DND-41 (cell line): ENCODE data around the gene ERC1.
"Not testable (repeated sequence)": the region's sequence is repeated elsewhere in the genome, so short reads cannot be mapped to it uniquely, and the experiment has no call there.

Source experiments
- ATAC-seq: fragments of 200-7000 bp; cut with Tn5 transposase; 3 replicates; pipeline ENCODE4 v1.9.1; 2021; ENCODE audit warnings: low read depth; ENCODE audit not compliant: insufficient read depth
- DNase-seq: peaks from one replicate; pipeline ENCODE4 v3.0.0-alpha.2; 2020
- H2AFZ ChIP-seq: 2 replicates; pipeline ENCODE4 v1.6.0; 2012; ENCODE audit warnings: low read depth, low read length
- H3K27ac ChIP-seq: 2 replicates; pipeline ENCODE4 v1.5.1; 2012; ENCODE audit warnings: low read length, inconsistent platforms
- H3K27me3 ChIP-seq: fragments of 200-600 bp; sonication (generic); 2 replicates; pipeline ENCODE4 v1.6.0; 2012; ENCODE audit warnings: low read length, mild to moderate bottlenecking, inconsistent platforms; ENCODE audit not compliant: insufficient read depth, poor library complexity
- H3K36me3 ChIP-seq: 2 replicates; pipeline ENCODE4 v1.5.1; 2012; ENCODE audit warnings: low read length, inconsistent platforms; ENCODE audit not compliant: insufficient read depth
- H3K4me1 ChIP-seq: 2 replicates; pipeline ENCODE4 v1.5.1; 2012; ENCODE audit warnings: mild to moderate bottlenecking, low read length; ENCODE audit not compliant: insufficient read depth
- H3K4me2 ChIP-seq: 2 replicates; pipeline ENCODE4 v1.6.0; 2012; ENCODE audit warnings: mild to moderate bottlenecking, moderate library complexity, low read length, inconsistent platforms; ENCODE audit not compliant: insufficient read depth
- H3K4me3 ChIP-seq, 2 experiments: fragments of 200-600 bp in 1 of 2; shearing (Covaris generic) in 1 of 2; 2 replicates each; pipeline ENCODE4 v1.5.1; 2012 to 2016; ENCODE audit warnings: inconsistent platforms in 2 of 2, low read length in 2 of 2, mild to moderate bottlenecking in 2 of 2, low read depth in 1 of 2, moderate library complexity in 1 of 2
- H3K79me2 ChIP-seq: 2 replicates; pipeline ENCODE4 v1.6.0; 2012; ENCODE audit warnings: low read length, inconsistent platforms; ENCODE audit not compliant: insufficient read depth
- H3K9ac ChIP-seq: 2 replicates; pipeline ENCODE4 v1.6.0; 2012; ENCODE audit warnings: low read depth, mild to moderate bottlenecking, inconsistent platforms, low read length, moderate library complexity
- H3K9me3 ChIP-seq: 2 replicates; pipeline ENCODE4 v1.5.1; 2012; ENCODE audit warnings: low read length, moderate library complexity, mild to moderate bottlenecking, inconsistent platforms; ENCODE audit not compliant: insufficient read depth, severe bottlenecking
- H4K20me1 ChIP-seq: 2 replicates; pipeline ENCODE4 v1.6.0; 2012; ENCODE audit warnings: low read length; ENCODE audit not compliant: insufficient read depth
- CTCF ChIP-seq: IDR thresholded peaks from 2 replicates; pipeline ENCODE4 v1.5.1; 2012; ENCODE audit warnings: borderline replicate concordance, low read length, moderate library complexity, mild to moderate bottlenecking; ENCODE audit not compliant: poor library complexity, severe bottlenecking; ENCODE audit errors: extremely low read depth
- EZH2 ChIP-seq: IDR thresholded peaks from 3 replicates; pipeline ENCODE4 v1.6.1; 2012; ENCODE audit warnings: borderline replicate concordance, low read depth, mild to moderate bottlenecking, moderate library complexity, low read length, inconsistent platforms; ENCODE audit not compliant: severe bottlenecking

ERC1 gene

GRCh38 chr12:1314523-1314922, 323.5 kb downstream of the ERC1 start:
- Histone ChIP-seq H3K36me3 (0 out of 2 replicates have a peak, but pooled peaks cover 5% of the 10 kb centered on the region), H4K20me1 (no peaks in the 10 kb centered on the region), H3K9ac (no peak overlapping the region), H3K27me3 (no peaks in the 10 kb centered on the region), H3K4me1 (no peaks in the 10 kb centered on the region), H3K27ac (no peak overlapping the region), H2AFZ (no peak overlapping the region), H3K79me2 (no peaks in the 10 kb centered on the region), H3K4me2 (no peak overlapping the region), H3K9me3 (peaks cover 5% of the 10 kb centered on the region), H3K4me3 (no peak overlapping the region)
- DNase-seq (no peak), ATAC-seq (no peak)
- TF ChIP-seq EZH2 (no peak), CTCF (no peak)

GRCh38 chr12:1316991-1317390, 326.0 kb downstream of the ERC1 start:
- not testable (repeated sequence) for H3K27ac ChIP-seq, H3K4me1 ChIP-seq, H3K4me3 ChIP-seq, H3K27me3 ChIP-seq, H3K4me2 ChIP-seq, ATAC-seq, H4K20me1 ChIP-seq, H3K79me2 ChIP-seq, H3K9me3 ChIP-seq, DNase-seq, H2AFZ ChIP-seq, H3K9ac ChIP-seq, H3K36me3 ChIP-seq

- H3K79me2 ChIP-seq, result no peaks in the 10 kb centered on the region
- H3K9me3 ChIP-seq, result peaks cover 5% of the 10 kb centered on the region
- H3K4me3 ChIP-seq, result no peak overlapping the region
- H3K4me1 ChIP-seq, result no peaks in the 10 kb centered on the region
- ATAC-seq (no peak), DNase-seq (no peak)
- H3K27ac ChIP-seq, result no peak overlapping the region
- no peaks in the 10 kb centered on the region for H4K20me1 ChIP-seq
- no peaks in the 10 kb centered on the region for H3K36me3 ChIP-seq
- TF ChIP-seq CTCF, result no peak
- no peak for TF ChIP-seq EZH2
- H3K4me2 ChIP-seq, result no peak overlapping the region
- no peak overlapping the region for H3K9ac ChIP-seq
- H3K27me3 ChIP-seq, result no peaks in the 10 kb centered on the region
- H2AFZ ChIP-seq, result no peak overlapping the region
These were observed 327.5 kb downstream of the ERC1 start for GRCh38 chr12:1318327-1319031.

GRCh38 chr12:1319212-1319611, 328.2 kb downstream of the ERC1 start:
- no peak overlapping the region for H3K9ac ChIP-seq
- H3K4me3 ChIP-seq, result no peak overlapping the region
- H3K36me3 ChIP-seq, result no peaks in the 10 kb centered on the region
- H3K9me3 ChIP-seq, result peaks cover 3% of the 10 kb centered on the region
- H3K27me3 ChIP-seq, result no peaks in the 10 kb centered on the region
- no peak overlapping the region for H3K4me2 ChIP-seq
- H2AFZ ChIP-seq, result no peak overlapping the region
- ATAC-seq (no peak), DNase-seq (no peak)
- H4K20me1 ChIP-seq, result no peaks in the 10 kb centered on the region
- H3K27ac ChIP-seq, result no peak overlapping the region
- TF ChIP-seq CTCF (no peak), EZH2 (no peak)
- no peaks in the 10 kb centered on the region for H3K79me2 ChIP-seq
- no peaks in the 10 kb centered on the region for H3K4me1 ChIP-seq
